ENCODE measurements around the gene MOG. TPM values are rescaled to one million over a fixed set of nuclear protein-coding genes. Genes with fewer than 3 reads are reported as not detected.

The MOG gene
- total and polyA plus RNA-seq, 2 experiments from 2014 or later: 0.55 to 2.5 TPM

- no peak for TF ChIP-seq CREB1 (CRISPR knock-in tag; IDR thresholded peaks at IDR 0.05; ENCODE audit: low read depth)
- TF ChIP-seq REST (IDR thresholded peaks at IDR 0.05; ENCODE audit: unreplicated experiment): no peak
- TF ChIP-seq ZNF331 (CRISPR knock-in tag; IDR thresholded peaks at IDR 0.05; ENCODE audit: low read depth): no peak
- TF ChIP-seq ZNF114 (CRISPR knock-in tag; IDR thresholded peaks at IDR 0.05): no peak
Observed at GRCh38 chr6:29708432-29709179, 51.7 kb downstream of the MOG start (continued).

GRCh38 chr6:29709188-29709587 lies 52.3 kb downstream of the MOG start:
- 0 out of 2 replicates have a peak, but pooled peaks cover 4% of the 10 kb centered on the region for H3K9me2 ChIP-seq (ENCODE audit: insufficient read depth)
- H3K36me3 ChIP-seq (ENCODE audit: insufficient read depth): no peaks in the 10 kb centered on the region
- H3K4me3 ChIP-seq: no peak overlapping the region
- H2AFZ ChIP-seq: no peak overlapping the region
- H3K4me2 ChIP-seq: no peak overlapping the region
- Mint-ChIP-seq H3K9me3 (no peaks in the 10 kb centered on the region), H3K4me1 (peaks cover 10% of the 10 kb centered on the region), H3K4me3 (no peak overlapping the region), H3K36me3 (ENCODE audit: low read depth) (no peaks in the 10 kb centered on the region), H3K27ac (no peak overlapping the region), H3K27me3 (ENCODE audit: insufficient read depth, low read depth, poor library complexity) (peaks cover 8% of the 10 kb centered on the region)
- ATAC-seq (no peak), DNase-seq (ENCODE audit: low spot score) (no peak)
- H3K27me3 ChIP-seq (ENCODE audit: insufficient read depth): no peaks in the 10 kb centered on the region
- H3K27ac ChIP-seq (ENCODE audit: low read depth): no peak overlapping the region
- H3K4me1 ChIP-seq (ENCODE audit: insufficient read depth): peaks cover 7% of the 10 kb centered on the region; the same call in 1 of the 2 replicates
- no peaks in the 10 kb centered on the region for H4K20me1 ChIP-seq (replicated peaks; ENCODE audit: insufficient read depth)
- no peaks in the 10 kb centered on the region for H3K79me2 ChIP-seq (replicated peaks; ENCODE audit: insufficient read depth)
- no peaks in the 10 kb centered on the region for H3F3A ChIP-seq (replicated peaks; ENCODE audit: low read depth)
- TF ChIP-seq ZNF331 (CRISPR knock-in tag; IDR thresholded peaks at IDR 0.05; ENCODE audit: low read depth) (no peak), ZNF114 (CRISPR knock-in tag; IDR thresholded peaks at IDR 0.05) (no peak), STAT1 (IDR thresholded peaks at IDR 0.05; ENCODE audit: unreplicated experiment) (no peak), REST (IDR thresholded peaks at IDR 0.05; ENCODE audit: unreplicated experiment) (no peak), JUNB (IDR thresholded peaks at IDR 0.05; ENCODE audit: unreplicated experiment) (no peak), CTCF (conservative IDR thresholded peaks at IDR 0.05; ENCODE audit: low read depth in 2 of 2) (no peak), CREB1 (CRISPR knock-in tag; IDR thresholded peaks at IDR 0.05; ENCODE audit: low read depth) (no peak), EZH2phosphoT487 (IDR thresholded peaks at IDR 0.05; ENCODE audit: unreplicated experiment) (no peak)
